GM18502 (cell line): Measurements from ENCODE around the gene LYZL2.
A peak's percentile ranks its signal among the peaks of the same experiment; 100 is the strongest.
"Not testable (repeated sequence)": the region's sequence is repeated elsewhere in the genome, so short reads cannot be mapped to it uniquely, and the experiment has no call there.

Experiments
- ATAC-seq: cut with Tn5 transposase; IDR thresholded peaks from one replicate; pipeline ENCODE4 v1.9.1; 2021; ENCODE audit warnings: mild to moderate bottlenecking; ENCODE audit not compliant: unreplicated experiment, poor library complexity

LYZL2 gene

DNA sequence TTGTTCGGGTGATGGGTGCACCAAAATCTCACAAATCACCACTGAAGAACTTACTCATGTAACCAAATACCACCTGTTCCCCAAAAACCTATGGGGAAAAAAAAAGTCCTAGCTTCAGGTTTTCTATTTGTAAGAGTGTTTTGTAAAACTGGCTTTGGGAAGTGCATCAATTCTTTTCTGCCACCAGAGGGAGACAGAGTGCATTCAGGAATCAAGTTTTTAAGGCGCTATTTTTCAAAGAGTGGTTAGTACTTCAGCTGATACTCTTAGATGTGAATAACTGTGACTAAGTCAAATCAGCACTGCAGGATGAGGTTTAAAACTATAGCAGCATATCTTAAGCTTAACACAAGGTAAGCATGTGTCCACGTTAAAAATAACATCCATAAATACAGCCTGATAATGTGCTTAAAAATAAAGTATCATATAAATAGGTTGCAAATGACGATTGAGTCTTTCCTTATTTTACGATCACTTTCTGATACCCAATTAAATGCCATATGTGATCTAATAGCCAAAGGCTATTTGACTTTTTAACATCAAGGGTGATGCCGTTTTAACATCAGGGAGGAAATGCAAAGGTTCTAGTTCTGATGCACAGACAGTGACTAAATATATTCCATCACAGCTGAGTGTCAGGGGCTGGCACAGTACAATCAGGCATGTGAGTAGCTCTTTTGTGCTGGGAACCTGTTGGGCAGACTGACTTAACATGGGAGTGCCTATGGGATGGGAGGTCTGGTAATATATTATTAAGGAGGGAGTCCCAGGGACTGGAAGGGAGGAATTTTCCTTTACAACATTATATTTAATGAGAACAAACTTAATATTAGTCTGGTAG, 10.6 kb upstream of the LYZL2 start:
- ATAC-seq, result no peak

DNA sequence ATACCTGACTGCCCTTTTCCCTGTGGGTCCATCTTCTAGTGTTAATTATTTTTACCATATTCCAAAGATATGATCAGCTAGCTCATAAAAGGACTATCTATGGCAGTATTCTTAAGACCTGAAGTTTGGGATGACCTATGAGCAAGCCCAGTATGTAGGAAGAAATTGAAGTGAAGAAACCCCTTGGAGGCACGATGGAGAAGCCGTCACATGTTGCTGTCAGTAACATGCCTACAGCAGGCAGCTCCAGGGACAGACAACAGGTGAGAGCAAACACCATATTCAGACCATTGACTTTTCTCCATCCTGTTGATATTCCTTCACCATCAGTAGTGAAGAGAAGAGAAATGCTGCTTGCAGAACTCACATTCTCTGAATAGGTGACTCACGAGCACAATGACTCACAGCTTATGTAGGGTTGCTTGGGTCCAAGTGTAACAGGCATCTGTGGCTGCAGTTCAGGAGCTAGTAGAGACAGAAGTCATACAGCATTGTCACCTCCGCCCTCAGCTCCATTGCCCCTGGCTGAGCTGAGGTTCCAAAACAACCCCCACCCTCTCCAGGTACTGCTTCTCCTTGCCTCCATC, 8.4 kb upstream of the LYZL2 start:
- no peak for ATAC-seq

GRCh38 chr10:30631188-30631587, 1.6 kb upstream of the LYZL2 start:
- no peak for ATAC-seq

GRCh38 chr10:30630571-30630970, 1.0 kb upstream of the LYZL2 start:
- ATAC-seq, result no peak

DNA sequence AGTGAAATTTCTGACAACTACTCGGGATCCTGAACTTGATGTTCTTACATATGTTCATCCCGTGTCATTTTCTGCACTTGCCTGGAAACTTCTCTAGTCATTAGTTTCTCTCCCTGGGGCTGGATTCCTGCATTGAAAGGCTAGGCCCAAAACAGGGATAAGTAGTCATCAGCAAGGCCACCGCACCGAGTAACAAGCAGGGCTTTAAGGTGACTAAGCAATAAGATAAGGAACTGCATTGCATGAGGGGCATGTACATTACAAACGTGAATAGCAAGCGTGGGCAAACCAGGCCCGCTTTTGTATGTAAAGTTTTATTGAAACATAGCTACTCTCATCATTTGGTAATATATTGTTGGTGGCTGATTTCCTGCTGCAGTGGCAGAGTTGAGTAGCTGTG, 977 bp downstream of the LYZL2 start:
- ATAC-seq, result not testable (repeated sequence)

DNA sequence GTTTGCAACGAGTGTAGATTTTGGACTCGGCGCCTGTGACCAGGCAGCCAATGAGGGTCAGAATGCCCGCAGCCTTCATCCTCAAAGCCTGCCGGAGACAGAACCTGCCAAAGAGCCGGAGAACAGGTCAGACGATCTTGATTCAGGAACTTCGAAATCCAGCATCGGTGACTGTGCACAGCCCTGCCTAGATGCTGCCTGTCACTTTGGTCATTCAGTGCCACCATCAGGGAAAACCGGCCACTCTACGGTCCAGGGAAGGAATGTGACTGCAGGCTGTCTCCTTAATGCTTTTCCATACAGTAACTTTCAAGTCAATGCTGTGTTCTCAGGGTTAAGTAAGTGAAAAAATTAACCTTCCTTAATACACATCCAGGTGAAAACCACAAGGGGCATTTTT, 2.7 kb downstream of the LYZL2 start:
- ATAC-seq, result not testable (repeated sequence)

DNA sequence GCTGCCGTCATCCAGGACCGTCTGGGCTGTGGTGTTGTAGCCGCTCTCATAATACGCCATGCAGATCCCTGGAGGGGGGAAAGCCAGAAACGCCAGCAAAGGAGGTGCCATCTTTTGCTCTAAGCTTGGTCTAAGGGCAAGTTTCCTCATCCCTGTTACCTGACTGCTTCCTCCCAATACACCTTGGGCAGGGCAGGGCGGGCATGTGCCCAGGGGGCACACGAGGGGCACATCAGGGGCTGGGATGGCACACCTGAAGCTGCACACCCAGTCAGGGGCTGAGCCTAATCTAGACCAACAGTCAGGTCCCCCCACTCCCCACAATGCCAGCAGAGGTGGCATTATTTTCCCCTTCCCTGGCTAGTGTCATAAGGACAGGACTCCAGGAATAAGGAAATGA, 3.4 kb downstream of the LYZL2 start:
- not testable (repeated sequence) for ATAC-seq

- no peak for ATAC-seq
These were observed 4.5 kb downstream of the LYZL2 start for GRCh38 chr10:30625080-30625479.

DNA sequence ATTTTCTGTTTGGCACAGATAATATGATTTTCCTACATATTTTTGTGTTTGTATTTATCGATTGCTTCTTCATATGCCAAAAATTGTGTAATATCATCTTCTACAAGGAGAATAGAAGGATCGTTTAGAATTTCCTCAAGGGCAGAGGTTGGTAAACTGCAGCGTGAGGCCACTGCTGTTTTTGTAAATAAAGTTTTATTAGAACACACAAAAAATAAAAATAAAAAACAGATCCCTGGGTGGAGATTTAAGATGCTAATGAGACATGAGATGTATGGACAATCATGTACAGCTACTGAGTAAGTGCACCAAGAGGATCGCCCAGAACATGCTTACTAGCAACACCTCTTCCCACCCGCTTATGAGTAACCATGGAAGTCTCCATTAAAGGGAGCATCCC, 9.6 kb downstream of the LYZL2 start:
- ATAC-seq, result no peak

DNA sequence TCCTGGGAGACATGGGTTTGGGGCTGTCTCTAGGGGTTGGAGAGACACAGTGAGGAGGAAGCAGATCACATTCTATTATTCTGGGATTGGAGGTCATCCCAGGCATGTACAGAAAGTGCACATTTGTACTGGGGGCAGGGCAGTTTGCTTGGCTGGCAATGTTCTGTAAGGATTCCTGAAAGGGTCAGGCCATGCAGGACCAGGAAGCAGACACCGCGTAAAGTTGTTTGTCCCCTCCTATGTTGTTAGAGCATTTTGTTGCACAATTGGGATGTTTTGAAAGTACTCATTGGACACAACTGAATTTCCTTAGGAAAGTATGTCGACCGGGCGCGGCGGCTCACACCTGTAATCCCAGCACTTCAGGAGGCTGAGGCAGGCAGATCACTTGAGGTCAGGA, 12.5 kb downstream of the LYZL2 start:
- no peak for ATAC-seq

- ATAC-seq, result not testable (repeated sequence)
These were observed 18.5 kb downstream of the LYZL2 start for GRCh38 chr10:30611041-30611440.

DNA sequence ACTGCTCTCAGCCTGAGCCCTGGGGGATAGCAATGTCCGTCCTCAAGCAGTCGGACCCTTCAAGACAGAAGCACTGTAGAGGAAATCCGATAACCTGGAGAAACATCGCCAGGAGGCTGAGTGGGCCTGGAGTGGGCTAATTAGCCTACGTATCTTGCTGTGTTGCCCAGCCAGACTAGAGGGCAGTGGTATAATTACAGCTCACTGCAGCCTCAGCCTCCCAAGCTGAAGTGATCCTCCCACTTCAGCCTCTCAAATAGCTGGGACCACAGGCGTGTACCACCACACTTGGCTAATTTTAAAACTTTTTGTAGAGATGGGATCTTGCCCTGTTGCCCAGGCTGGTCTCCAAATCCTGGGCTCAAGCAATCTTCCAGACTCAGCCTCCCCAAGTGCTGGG, 21.7 kb downstream of the LYZL2 start:
- no peak for ATAC-seq

DNA sequence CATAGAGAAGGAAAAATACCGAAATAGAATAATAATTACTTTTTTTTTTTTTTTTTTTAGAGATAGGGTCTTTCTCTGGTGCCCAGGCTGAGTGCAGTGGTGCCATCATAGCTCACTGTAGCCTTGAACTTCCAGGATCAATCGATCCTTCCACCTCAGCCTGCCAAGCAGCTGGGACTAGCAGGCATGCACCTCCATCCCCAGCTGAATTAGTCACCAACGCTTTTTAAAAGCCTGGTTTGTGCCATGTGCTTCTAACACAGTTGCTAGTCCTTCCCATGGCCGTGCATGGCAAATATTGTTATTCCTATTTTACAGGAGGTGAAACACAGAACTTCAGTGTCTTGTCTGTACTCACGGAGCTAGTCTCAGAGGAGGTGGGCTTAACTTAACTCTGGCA, 23.2 kb downstream of the LYZL2 start:
- no peak for ATAC-seq

GRCh38 chr10:30605341-30606121, 24.0 kb downstream of the LYZL2 start:
- ATAC-seq, result not testable (repeated sequence)

DNA sequence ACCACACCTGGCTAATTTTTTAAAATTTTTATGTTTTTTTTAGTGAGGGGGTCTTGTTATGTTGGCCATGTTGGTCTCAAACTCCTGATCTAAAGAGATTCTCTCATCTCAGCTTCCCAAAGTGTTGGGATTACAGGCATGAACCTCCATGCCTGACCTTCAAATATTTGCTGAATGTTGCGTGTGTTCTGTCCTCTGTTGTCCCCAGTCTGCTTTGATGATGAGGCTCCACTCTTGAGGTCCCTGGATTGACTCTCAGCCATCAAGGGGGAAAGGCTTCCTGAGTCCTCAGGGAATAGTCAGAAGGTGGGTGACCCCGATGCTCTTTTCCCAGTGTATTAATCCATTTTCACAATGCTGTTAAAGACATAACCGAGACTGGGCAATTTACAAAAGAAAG, 26.0 kb downstream of the LYZL2 start:
- ATAC-seq, result no peak

DNA sequence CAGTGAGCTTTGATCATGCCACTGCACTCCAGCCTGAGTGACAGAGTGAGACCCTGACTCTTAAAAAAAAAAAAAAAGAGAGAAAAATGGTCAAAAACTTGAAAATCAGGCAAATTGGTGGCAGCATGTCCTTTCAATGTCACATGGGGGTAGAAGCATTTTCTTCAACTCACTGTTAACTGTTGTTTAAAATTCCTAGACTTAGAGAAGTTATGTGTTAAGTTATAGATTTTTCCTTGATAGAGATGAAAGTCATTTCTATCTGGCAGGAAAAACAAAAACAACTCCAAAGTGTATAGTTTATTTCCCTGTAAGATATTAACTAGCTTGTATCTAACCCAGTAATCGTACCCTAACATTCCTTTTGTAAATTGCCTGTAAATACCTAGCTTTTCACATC, 26.8 kb downstream of the LYZL2 start:
- ATAC-seq, result no peak

DNA sequence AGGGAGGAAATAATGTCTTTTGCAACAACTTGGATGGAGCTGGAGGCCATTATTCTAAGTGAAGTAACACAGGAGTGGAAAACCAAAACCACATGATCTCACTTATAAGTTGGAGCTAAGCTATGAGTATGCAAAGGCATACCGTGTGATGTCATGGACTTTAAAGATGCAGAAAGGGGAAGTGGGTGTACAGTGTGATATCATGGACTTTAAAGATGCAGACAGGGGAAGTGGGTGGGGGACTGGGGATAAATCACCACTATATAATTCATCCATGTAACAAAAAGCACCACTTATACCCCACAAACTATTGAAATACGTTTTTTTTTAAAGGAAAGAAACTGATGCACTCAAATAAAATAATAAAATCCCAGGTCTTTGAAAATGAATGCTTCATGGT, 29.5 kb downstream of the LYZL2 start:
- ATAC-seq, result peak; percentile 58

GRCh38 chr10:30598105-30598776, 31.3 kb downstream of the LYZL2 start:
- ATAC-seq, result no peak

DNA sequence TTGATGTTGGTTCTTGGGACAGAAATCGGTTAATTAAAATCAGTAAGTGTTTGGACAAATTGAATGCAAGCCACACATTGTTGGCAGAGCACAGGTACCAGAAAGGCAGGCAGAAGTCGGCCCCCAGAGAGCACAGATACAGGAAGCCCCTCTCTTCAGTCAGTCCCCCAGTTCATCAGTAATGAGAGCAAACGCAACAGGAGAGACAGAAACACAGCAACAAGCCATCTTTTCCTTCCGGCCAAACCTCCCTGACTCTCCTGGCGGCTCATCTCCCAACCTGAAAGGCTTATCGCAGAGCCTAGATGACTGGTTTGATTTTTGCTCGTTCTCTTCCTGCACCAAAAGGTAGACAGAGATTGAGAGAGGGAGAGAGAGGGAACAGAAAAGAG, 32.1 kb downstream of the LYZL2 start:
- ATAC-seq, result not testable (repeated sequence)

DNA sequence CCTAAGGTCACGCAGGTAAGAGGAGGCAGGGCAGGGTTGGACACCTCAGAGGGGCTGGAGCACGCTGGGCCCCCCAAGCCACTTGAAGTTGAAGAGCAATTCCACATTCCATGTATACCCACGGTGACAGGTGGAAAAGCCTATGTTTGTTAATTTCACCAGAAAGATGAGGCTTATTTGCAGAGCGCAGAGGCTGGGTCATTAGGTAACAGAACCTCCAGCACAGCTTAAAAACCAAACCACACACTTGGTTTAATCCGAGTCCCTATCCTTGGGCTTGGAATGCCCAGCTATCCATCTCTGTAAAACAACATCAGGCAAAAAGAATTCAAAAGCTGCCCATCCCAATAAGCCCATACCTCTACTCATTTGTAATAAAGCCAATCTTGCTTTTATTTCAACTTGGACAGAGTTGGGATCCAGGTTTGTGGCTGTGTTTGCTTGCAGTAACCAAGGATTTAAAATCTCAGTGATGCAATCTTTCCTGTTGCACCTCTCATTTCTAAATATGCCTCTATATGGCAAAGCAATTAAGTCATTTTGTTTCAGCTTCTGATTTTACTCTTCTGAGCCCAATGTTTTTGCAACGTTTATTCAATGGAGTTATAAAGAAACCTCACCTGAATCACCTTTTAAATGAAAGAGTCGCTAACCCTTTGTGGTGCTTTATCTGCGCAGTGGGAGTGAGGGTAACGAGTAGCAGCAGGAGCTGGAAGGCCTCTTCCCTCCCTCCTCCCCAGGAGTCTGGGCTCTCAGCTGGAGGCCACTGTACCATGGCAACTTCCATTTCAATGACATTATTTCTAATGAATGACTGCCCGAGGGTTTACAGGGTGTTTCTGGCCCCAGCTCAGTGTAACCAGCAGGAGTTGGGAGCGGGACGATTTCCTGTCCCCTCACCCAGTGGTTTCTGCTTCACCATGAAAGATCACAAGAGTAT, 32.8 kb downstream of the LYZL2 start:
- not testable (repeated sequence) for ATAC-seq
